ENCODE results near the gene FAAH2. TPM values are rescaled to one million over a fixed set of nuclear protein-coding genes. Genes with fewer than 3 reads are reported as not detected.
"Not testable (repeated sequence)": the region's sequence is repeated elsewhere in the genome, so short reads cannot be mapped to it uniquely, and the experiment has no call there.

Gene FAAH2
- polyA plus RNA-seq, 1 donor: 10.6 TPM

DNA sequence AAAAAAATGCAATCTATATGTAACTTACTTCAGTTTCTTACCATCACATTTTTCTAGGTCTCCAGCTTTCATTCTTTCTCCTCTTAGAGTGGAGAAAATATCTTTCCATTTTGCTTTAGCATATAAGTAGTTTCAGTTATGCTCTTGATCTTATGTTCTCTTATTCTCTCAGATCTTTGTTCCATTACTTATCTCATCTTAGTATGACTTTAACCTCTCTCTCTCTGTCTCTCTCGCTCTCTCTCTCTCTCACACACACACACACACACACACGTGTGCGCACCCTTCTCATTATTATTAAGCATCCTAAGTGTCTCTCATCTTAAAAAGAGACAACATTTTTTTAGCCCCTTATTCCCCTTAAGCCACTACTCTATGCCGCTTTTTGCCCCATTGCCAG is 92.8 kb downstream of the FAAH2 start:
- H3K27me3 ChIP-seq (ENCODE audit: control insufficient read depth, insufficient read depth, low read length): no peaks in the 10 kb centered on the region
- no peak for DNase-seq
- no peak overlapping the region for H3K4me3 ChIP-seq (ENCODE audit: low read length)
- WGBS (ENCODE audit: insufficient coverage, low lambda C conversion rate): 100% methylated on average over 1 of the region's 4 CpGs
- no peaks in the 10 kb centered on the region for H3K9me3 ChIP-seq (ENCODE audit: control insufficient read depth, low read depth, low read length)
- H3K4me1 ChIP-seq (ENCODE audit: control insufficient read depth, insufficient read depth, low read length): no peaks in the 10 kb centered on the region
- no peak overlapping the region for H3K27ac ChIP-seq (ENCODE audit: low read length)
- no peaks in the 10 kb centered on the region for H3K36me3 ChIP-seq (ENCODE audit: control insufficient read depth, insufficient read depth, low read length)

DNA sequence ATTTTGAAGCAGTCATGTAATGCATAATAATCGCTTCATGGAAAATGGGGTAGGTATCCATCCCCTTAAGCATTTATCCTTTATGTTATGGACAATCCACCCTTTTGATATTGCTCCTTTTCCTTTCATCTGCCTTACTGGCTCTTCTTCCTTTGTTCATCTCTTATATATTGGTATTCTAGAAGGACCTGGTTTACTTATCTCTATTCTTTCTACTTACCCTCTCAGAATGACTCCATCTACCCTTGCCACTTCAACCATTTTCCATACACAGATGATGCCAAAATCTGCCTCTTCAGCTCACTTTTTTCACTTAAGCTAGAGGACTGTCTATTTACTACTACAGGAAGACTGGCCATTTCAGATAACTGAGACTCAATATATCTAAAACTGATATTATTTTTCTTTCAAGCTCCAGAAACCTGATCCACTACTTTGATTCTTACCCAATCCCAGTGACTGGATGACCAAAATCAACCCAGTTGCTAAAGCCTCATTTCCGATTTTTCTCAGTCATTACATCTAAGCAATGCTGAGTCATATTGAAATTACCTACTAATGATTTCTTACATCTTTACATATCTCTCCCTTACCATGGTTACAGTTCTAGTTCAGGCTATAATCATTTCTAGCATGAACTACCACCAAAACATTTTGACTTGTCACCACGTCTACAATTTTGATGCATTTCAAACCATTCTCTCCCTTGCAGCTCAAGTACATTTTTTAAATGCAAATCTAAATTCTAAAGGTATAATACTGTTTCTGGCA is 93.7 kb downstream of the FAAH2 start:
- 88% methylated on average over 1 of the region's 3 CpGs for WGBS (ENCODE audit: insufficient coverage, low lambda C conversion rate)
- H3K4me1 ChIP-seq (ENCODE audit: control insufficient read depth, insufficient read depth, low read length): no peaks in the 10 kb centered on the region
- no peak overlapping the region for H3K27ac ChIP-seq (ENCODE audit: low read length)
- H3K27me3 ChIP-seq (ENCODE audit: control insufficient read depth, insufficient read depth, low read length): no peaks in the 10 kb centered on the region
- no peaks in the 10 kb centered on the region for H3K9me3 ChIP-seq (ENCODE audit: control insufficient read depth, low read depth, low read length)
- DNase-seq: no peak
- H3K4me3 ChIP-seq (ENCODE audit: low read length): no peak overlapping the region
- no peaks in the 10 kb centered on the region for H3K36me3 ChIP-seq (ENCODE audit: control insufficient read depth, insufficient read depth, low read length)

DNA sequence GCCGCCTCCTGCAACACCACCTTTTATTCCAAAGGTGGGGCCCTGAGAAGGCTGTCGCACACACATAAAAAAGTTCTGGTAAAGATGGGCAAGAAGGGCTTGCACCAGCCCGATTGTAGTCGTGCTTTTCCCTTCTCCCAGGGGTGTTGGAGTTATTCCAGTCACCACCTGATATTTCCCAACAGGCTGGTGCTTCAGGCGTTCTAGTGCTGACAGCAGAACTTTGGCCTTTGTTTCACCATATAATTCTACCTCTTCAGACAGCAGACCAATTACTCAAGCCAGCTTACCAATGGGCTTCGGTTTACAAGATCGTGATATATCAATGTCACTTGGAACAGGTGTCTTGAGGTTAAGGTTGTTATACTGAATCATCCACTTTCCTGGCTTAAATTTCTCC is 107.7 kb downstream of the FAAH2 start:
- no CpG with 5 or more reads among the region's 7 CpGs for WGBS (ENCODE audit: insufficient coverage, low lambda C conversion rate)
- not testable (repeated sequence) for H3K36me3 ChIP-seq (ENCODE audit: control insufficient read depth, insufficient read depth, low read length); H3K27ac ChIP-seq (ENCODE audit: low read length); DNase-seq; H3K27me3 ChIP-seq (ENCODE audit: control insufficient read depth, insufficient read depth, low read length); H3K9me3 ChIP-seq (ENCODE audit: control insufficient read depth, low read depth, low read length); H3K4me1 ChIP-seq (ENCODE audit: control insufficient read depth, insufficient read depth, low read length); H3K4me3 ChIP-seq (ENCODE audit: low read length)

DNA sequence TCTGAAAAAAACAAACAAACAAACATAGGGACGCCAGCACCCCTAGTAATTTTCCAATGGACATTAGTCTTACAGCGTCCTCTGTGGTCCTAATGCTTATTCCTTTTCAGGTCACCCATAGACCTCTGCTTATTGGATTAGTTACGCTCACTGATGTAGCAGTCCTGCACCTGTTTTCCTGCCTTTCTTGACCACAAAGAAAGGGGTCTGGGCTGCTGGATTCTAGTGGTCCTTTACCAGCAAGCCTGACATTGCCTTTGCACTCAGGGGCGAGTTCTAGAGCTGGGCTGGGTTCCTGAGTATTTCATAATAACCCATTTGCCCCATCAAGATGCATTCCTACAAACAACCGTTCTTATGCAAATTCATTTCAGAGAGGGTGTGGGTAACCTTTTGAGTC is 116.7 kb downstream of the FAAH2 start:
- H3K36me3 ChIP-seq (ENCODE audit: control insufficient read depth, insufficient read depth, low read length); H3K27ac ChIP-seq (ENCODE audit: low read length); H3K4me3 ChIP-seq (ENCODE audit: low read length); H3K27me3 ChIP-seq (ENCODE audit: control insufficient read depth, insufficient read depth, low read length); H3K4me1 ChIP-seq (ENCODE audit: control insufficient read depth, insufficient read depth, low read length); H3K9me3 ChIP-seq (ENCODE audit: control insufficient read depth, low read depth, low read length); DNase-seq: not testable (repeated sequence)
- WGBS (ENCODE audit: insufficient coverage, low lambda C conversion rate): no CpG with 5 or more reads among the region's 5 CpGs

DNA sequence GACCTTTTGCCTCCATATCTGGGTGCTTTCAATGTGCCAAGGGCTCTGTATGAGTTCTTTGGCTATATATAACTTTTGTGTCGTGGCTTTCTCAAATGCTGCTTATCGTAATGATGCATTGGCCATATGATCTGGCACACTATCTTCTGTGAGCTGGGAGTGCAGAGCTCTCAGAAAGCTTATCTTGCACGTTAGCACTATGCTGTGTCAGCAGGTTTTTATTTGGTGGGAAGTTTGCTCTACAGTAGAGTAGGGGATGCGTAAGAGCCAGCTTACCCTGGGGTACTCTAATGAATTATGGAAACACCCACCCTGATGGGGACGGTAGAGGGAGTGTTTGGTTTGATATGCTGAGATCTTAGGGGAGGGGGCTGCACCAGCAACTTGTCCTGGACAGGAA is 119.6 kb downstream of the FAAH2 start:
- Histone ChIP-seq H3K36me3 (ENCODE audit: control insufficient read depth, insufficient read depth, low read length) (no peaks in the 10 kb centered on the region), H3K9me3 (ENCODE audit: control insufficient read depth, low read depth, low read length) (no peaks in the 10 kb centered on the region), H3K4me3 (ENCODE audit: low read length) (no peak overlapping the region), H3K27me3 (ENCODE audit: control insufficient read depth, insufficient read depth, low read length) (no peaks in the 10 kb centered on the region), H3K27ac (ENCODE audit: low read length) (no peak overlapping the region), H3K4me1 (ENCODE audit: control insufficient read depth, insufficient read depth, low read length) (no peaks in the 10 kb centered on the region)
- no peak for DNase-seq
- WGBS (ENCODE audit: insufficient coverage, low lambda C conversion rate): no CpG with 5 or more reads among the region's 5 CpGs

DNA sequence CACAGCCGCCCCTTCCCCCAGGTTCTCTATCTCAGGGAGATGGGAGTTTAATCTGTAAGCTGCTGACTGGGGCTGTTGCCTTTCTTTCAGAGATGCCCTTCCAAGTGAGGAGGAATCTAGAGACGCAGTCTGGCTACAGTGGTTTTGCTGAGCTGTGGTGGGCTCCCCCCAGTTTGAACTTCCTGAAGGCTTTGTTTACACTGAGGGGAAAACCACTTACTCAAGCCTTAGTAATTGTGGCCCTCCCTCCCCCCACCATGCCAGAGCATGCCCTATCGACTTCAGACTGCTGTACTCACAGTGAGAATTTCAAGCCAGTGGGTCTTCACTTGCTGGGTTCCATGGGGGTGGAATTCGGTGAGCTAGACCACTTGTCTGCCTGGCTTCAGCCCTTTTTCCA is 131.3 kb downstream of the FAAH2 start:
- no CpG with 5 or more reads among the region's 4 CpGs for WGBS (ENCODE audit: insufficient coverage, low lambda C conversion rate)
- no peaks in the 10 kb centered on the region for H3K4me1 ChIP-seq (ENCODE audit: control insufficient read depth, insufficient read depth, low read length)
- no peaks in the 10 kb centered on the region for H3K36me3 ChIP-seq (ENCODE audit: control insufficient read depth, insufficient read depth, low read length)
- no peaks in the 10 kb centered on the region for H3K27me3 ChIP-seq (ENCODE audit: control insufficient read depth, insufficient read depth, low read length)
- no peak for DNase-seq
- no peaks in the 10 kb centered on the region for H3K9me3 ChIP-seq (ENCODE audit: control insufficient read depth, low read depth, low read length)
- no peak overlapping the region for H3K4me3 ChIP-seq (ENCODE audit: low read length)
- no peak overlapping the region for H3K27ac ChIP-seq (ENCODE audit: low read length)

DNA sequence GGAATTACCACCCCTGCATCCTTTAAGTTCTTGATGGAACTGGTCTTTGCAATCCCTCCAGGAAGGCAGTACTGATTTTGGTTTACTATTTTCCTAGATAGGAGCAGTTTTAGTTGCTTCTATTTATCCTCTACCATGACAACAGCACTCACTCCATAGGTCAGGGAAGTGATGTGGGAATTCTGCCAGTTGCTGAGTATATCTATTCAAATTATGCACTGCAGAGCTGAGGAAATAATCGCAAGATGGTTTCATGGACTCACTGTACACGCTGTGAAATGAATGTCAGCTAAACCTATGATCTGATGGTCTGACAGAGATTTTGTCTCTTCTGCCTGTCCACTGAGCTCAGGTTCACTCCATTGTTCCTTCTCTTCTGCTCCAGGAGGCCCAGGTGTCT is 135.8 kb downstream of the FAAH2 start:
- no peaks in the 10 kb centered on the region for H3K9me3 ChIP-seq (ENCODE audit: control insufficient read depth, low read depth, low read length)
- WGBS (ENCODE audit: insufficient coverage, low lambda C conversion rate): no CpG with 5 or more reads among the region's 2 CpGs
- no peak overlapping the region for H3K27ac ChIP-seq (ENCODE audit: low read length)
- no peaks in the 10 kb centered on the region for H3K27me3 ChIP-seq (ENCODE audit: control insufficient read depth, insufficient read depth, low read length)
- no peak overlapping the region for H3K4me3 ChIP-seq (ENCODE audit: low read length)
- H3K36me3 ChIP-seq (ENCODE audit: control insufficient read depth, insufficient read depth, low read length): no peaks in the 10 kb centered on the region
- H3K4me1 ChIP-seq (ENCODE audit: control insufficient read depth, insufficient read depth, low read length): no peaks in the 10 kb centered on the region
- DNase-seq: no peak

DNA sequence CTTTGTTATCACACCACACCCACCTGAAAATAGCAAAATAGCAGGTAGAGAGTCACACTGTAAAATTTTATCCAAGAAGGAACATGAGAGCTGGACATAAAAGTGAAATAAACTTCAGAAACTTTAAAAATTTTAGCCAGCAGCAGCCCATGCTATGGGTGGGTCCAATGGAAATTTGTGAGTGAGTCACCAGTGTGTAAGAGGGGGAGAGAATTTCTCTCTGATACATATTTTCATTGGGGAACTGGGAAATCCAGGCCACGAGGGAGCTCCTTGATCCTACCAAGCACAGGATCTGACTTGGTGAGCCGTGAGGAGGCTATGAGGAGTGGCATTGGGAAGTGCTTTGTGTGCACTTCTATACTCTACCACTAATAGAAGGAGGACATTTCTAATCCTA is 136.3 kb downstream of the FAAH2 start:
- no CpG with 5 or more reads among the region's 2 CpGs for whole genome bisulfite sequencing (ENCODE audit: insufficient coverage, low lambda C conversion rate)
- H3K27ac ChIP-seq (ENCODE audit: low read length): no peak overlapping the region
- no peak overlapping the region for H3K4me3 ChIP-seq (ENCODE audit: low read length)
- H3K27me3 ChIP-seq (ENCODE audit: control insufficient read depth, insufficient read depth, low read length): no peaks in the 10 kb centered on the region
- DNase-seq: no peak
- no peaks in the 10 kb centered on the region for H3K9me3 ChIP-seq (ENCODE audit: control insufficient read depth, low read depth, low read length)
- H3K4me1 ChIP-seq (ENCODE audit: control insufficient read depth, insufficient read depth, low read length): no peaks in the 10 kb centered on the region
- no peaks in the 10 kb centered on the region for H3K36me3 ChIP-seq (ENCODE audit: control insufficient read depth, insufficient read depth, low read length)

DNA sequence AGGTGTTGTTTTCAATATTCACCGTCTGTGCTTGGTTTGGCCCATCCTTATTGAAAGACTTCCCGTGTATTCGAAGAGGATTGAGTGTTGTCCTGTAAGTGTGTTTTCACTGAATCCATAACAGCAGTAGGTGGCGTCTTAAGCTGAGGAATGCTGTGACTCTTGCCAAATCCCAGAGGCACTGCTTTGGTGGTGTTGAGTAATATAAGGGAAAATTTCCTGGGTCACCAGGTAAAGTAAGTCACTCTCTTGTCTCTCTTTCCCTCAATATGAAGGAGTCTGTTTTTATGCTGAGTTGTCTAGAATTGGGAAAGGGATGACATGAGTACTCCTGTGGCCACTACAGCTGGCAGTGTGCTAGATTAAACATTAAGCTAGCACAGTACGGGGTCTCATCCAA is 158.6 kb downstream of the FAAH2 start:
- Histone ChIP-seq H3K9me3 (ENCODE audit: control insufficient read depth, low read depth, low read length) (peaks cover 2% of the 10 kb centered on the region), H3K36me3 (ENCODE audit: control insufficient read depth, insufficient read depth, low read length) (no peaks in the 10 kb centered on the region), H3K27ac (ENCODE audit: low read length) (no peak overlapping the region), H3K27me3 (ENCODE audit: control insufficient read depth, insufficient read depth, low read length) (no peaks in the 10 kb centered on the region), H3K4me3 (ENCODE audit: low read length) (no peak overlapping the region), H3K4me1 (ENCODE audit: control insufficient read depth, insufficient read depth, low read length) (no peaks in the 10 kb centered on the region)
- no CpG with 5 or more reads among the region's 5 CpGs for WGBS (ENCODE audit: insufficient coverage, low lambda C conversion rate)
- DNase-seq: no peak

DNA sequence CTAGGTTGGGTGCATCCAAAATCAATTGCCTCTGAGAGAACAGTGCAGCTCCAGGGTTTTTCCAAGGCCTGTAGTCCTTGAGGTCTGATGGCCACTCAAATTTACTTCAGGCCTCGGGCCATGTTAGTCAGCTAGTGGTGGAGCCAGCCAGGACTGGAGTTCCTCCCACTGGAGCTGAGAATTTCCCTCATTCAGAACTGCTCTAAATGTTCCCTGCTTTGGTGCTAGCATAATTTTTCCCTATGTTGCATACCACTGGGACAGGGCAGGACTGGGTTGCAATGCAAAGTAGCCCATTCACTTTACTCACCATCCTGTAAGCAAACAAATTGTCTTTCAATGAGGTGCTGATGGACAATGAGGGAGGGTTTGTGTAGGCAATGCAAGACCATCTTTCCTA is 159.3 kb downstream of the FAAH2 start:
- no peak overlapping the region for H3K4me3 ChIP-seq (ENCODE audit: low read length)
- no peaks in the 10 kb centered on the region for H3K36me3 ChIP-seq (ENCODE audit: control insufficient read depth, insufficient read depth, low read length)
- H3K9me3 ChIP-seq (ENCODE audit: control insufficient read depth, low read depth, low read length): peaks cover 2% of the 10 kb centered on the region
- no peaks in the 10 kb centered on the region for H3K4me1 ChIP-seq (ENCODE audit: control insufficient read depth, insufficient read depth, low read length)
- H3K27ac ChIP-seq (ENCODE audit: low read length): no peak overlapping the region
- no peak for DNase-seq
- no peaks in the 10 kb centered on the region for H3K27me3 ChIP-seq (ENCODE audit: control insufficient read depth, insufficient read depth, low read length)
- WGBS (ENCODE audit: insufficient coverage, low lambda C conversion rate): no CpG with 5 or more reads among the region's 1 CpG

DNA sequence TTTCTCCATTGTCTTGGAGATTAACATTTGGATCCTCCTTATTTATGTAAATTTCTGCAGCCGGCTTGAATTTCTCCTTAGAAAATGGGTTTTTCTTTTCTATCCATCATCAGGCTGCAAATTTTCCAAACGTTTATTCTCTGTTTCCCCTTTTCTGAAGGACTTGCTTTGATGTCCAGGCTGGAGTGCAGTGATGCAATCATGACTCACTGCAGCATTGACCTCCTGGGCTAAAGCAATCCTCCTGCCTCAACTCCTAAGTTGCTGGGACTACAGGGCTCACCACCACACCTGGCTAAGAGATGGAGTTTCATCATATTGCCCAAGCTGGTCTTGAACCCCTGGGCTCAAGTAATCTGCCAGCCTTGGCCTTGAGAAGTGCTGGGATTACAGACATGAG is 161.3 kb downstream of the FAAH2 start:
- H3K4me1 ChIP-seq (ENCODE audit: control insufficient read depth, insufficient read depth, low read length): no peaks in the 10 kb centered on the region
- H3K27ac ChIP-seq (ENCODE audit: low read length): no peak overlapping the region
- 100% methylated on average over 1 of the region's 2 CpGs for WGBS (ENCODE audit: insufficient coverage, low lambda C conversion rate)
- H3K4me3 ChIP-seq (ENCODE audit: low read length): no peak overlapping the region
- DNase-seq: no peak
- H3K9me3 ChIP-seq (ENCODE audit: control insufficient read depth, low read depth, low read length): peaks cover 2% of the 10 kb centered on the region
- H3K27me3 ChIP-seq (ENCODE audit: control insufficient read depth, insufficient read depth, low read length): no peaks in the 10 kb centered on the region
- no peaks in the 10 kb centered on the region for H3K36me3 ChIP-seq (ENCODE audit: control insufficient read depth, insufficient read depth, low read length)
